Neural cell (in vitro differentiated cells): ENCODE measurements around the gene TAOK2. TPM values are rescaled to one million over a fixed set of nuclear protein-coding genes. Genes with fewer than 3 reads are reported as not detected.
A peak's percentile ranks its signal among the peaks of the same experiment; 100 is the strongest.

Experiments used
- H2AFZ ChIP-seq: fragments of 200-600, 300-800 bp; sonication (generic), shearing (Covaris generic); 2 replicates; pipeline ENCODE4 v1.6.0; 2014; ENCODE audit warnings: low read depth, mild to moderate bottlenecking, antibody characterized with exemption, low read length, moderate library complexity
- H3F3A ChIP-seq: fragments of 200-600 bp; shearing (Covaris generic); 2 replicates; pipeline ENCODE4 v1.6.1; 2016; ENCODE audit warnings: mild to moderate bottlenecking, moderate library complexity, mixed read lengths, antibody characterized with exemption, low read length; ENCODE audit not compliant: insufficient read depth, poor library complexity, severe bottlenecking
- H3K27ac ChIP-seq: fragments of 200-600, 300-800 bp; sonication (generic), shearing (Covaris generic); 2 replicates; pipeline ENCODE4 v1.5.1; 2014; ENCODE audit warnings: mild to moderate bottlenecking, low read length, moderate library complexity
- H3K27me3 ChIP-seq: fragments of 300-800, 200-600 bp; sonication (generic), shearing (Covaris generic); 2 replicates; pipeline ENCODE4 v1.6.0; 2014; ENCODE audit warnings: mild to moderate bottlenecking, low read depth, low read length, moderate library complexity; ENCODE audit not compliant: insufficient read depth
- H3K36me3 ChIP-seq: fragments of 300-800, 200-600 bp; sonication (generic), shearing (Covaris generic); 2 replicates; pipeline ENCODE4 v1.5.1; 2014; ENCODE audit warnings: mild to moderate bottlenecking, antibody characterized with exemption, low read length, moderate library complexity; ENCODE audit not compliant: insufficient read depth
- H3K4me2 ChIP-seq: fragments of 300-800, 200-600 bp; sonication (generic), shearing (Covaris generic); 2 replicates; pipeline ENCODE4 v1.6.0; 2014; ENCODE audit warnings: mild to moderate bottlenecking, low read length
- H3K4me3 ChIP-seq: fragments of 300-800, 200-600 bp; sonication (generic), shearing (Covaris generic); 2 replicates; pipeline ENCODE4 v1.5.1; 2014; ENCODE audit warnings: mild to moderate bottlenecking, low read length, moderate library complexity
- H3K79me2 ChIP-seq: fragments of 200-600 bp; shearing (Covaris generic); replicated peaks from 2 replicates; pipeline ENCODE4 v1.6.0; 2014; ENCODE audit warnings: mild to moderate bottlenecking, low read length, moderate library complexity; ENCODE audit not compliant: insufficient read depth
- H3K9ac ChIP-seq: fragments of 300-800, 200-600 bp; sonication (generic), shearing (Covaris generic); 2 replicates; pipeline ENCODE4 v1.6.1; 2016; ENCODE audit warnings: mild to moderate bottlenecking, low read length, mixed read lengths
- H3K9me2 ChIP-seq: fragments of 200-600 bp; shearing (Covaris generic); 2 replicates; pipeline ENCODE4 v1.6.1; 2016; ENCODE audit warnings: mild to moderate bottlenecking, low read length, mixed read lengths; ENCODE audit not compliant: insufficient read depth
- H3K9me3 ChIP-seq: fragments of 200-600, 300-800 bp; sonication (generic), shearing (Covaris generic); 2 replicates; pipeline ENCODE4 v1.6.1; 2016; ENCODE audit warnings: mild to moderate bottlenecking, mixed run types, low read length, moderate library complexity, mixed read lengths
- H4K20me1 ChIP-seq: fragments of 200-600 bp; shearing (Covaris generic); 2 replicates; pipeline ENCODE4 v1.6.1; 2016; ENCODE audit warnings: mild to moderate bottlenecking, mixed run types; ENCODE audit not compliant: insufficient read depth
- CTCF ChIP-seq: fragments of 450-650 bp; IDR thresholded peaks from 2 replicates; pipeline ENCODE4 v1.5.1; 2014; ENCODE audit warnings: antibody characterized with exemption, mild to moderate bottlenecking, moderate library complexity; ENCODE audit not compliant: poor library complexity, severe bottlenecking
- EP300 ChIP-seq: fragments of 450-650 bp; conservative IDR thresholded peaks from 2 replicates; pipeline ENCODE4 v1.6.1; 2014; ENCODE audit warnings: antibody characterized with exemption, mild to moderate bottlenecking, moderate library complexity; ENCODE audit not compliant: poor library complexity, severe bottlenecking
- EZH2 ChIP-seq: fragments of 200-600, 300-800 bp; shearing (Covaris generic), sonication (generic); IDR thresholded peaks from 2 replicates; pipeline ENCODE4 v1.6.1; 2014; ENCODE audit warnings: antibody characterized with exemption, low read length, borderline replicate concordance, mild to moderate bottlenecking; ENCODE audit not compliant: insufficient read depth, poor library complexity, severe bottlenecking
- MXI1 ChIP-seq: fragments of 450-650 bp; conservative IDR thresholded peaks from 2 replicates; pipeline ENCODE4 v1.6.1; 2014; ENCODE audit warnings: antibody characterized with exemption, mild to moderate bottlenecking; ENCODE audit not compliant: poor library complexity, severe bottlenecking
- POLR2AphosphoS5 ChIP-seq: IDR thresholded peaks from 2 replicates; pipeline ENCODE4 v1.6.1; 2012
- RAD21 ChIP-seq: fragments of 450-650 bp; conservative IDR thresholded peaks from 2 replicates; pipeline ENCODE4 v1.6.1; 2014; ENCODE audit warnings: antibody characterized with exemption, mild to moderate bottlenecking, moderate library complexity
- REST ChIP-seq: IDR thresholded peaks from 2 replicates; pipeline ENCODE4 v1.6.1; 2012; ENCODE audit warnings: borderline replicate concordance
- SMC3 ChIP-seq: fragments of 450-650 bp; conservative IDR thresholded peaks from 2 replicates; pipeline ENCODE4 v1.6.1; 2014; ENCODE audit warnings: antibody characterized with exemption, mild to moderate bottlenecking, moderate library complexity; ENCODE audit not compliant: poor library complexity
- TAF1 ChIP-seq: IDR thresholded peaks from 2 replicates; pipeline ENCODE4 v1.6.1; 2012; ENCODE audit warnings: low read depth
- polyA plus RNA-seq: library from polyadenylated mRNA; depleted of rRNA; stranded (reverse); fragments of >200 nt; gene quantifications from 2 replicates; pipeline ENCODE4 v1.2.3, GENCODE V29; 2014

Gene TAOK2
- polyA plus RNA-seq, 1 donor from 2014 or later: 62.7 TPM

GRCh38 chr16:30026449-30026848, 52.8 kb downstream of the TAOK2 start:
- no peak overlapping the region for H3K4me3 ChIP-seq
- TF ChIP-seq EP300 (no peak), MXI1 (no peak), SMC3 (no peak), TAF1 (no peak)

GRCh38 chr16:30027588-30028437, 54.1 kb downstream of the TAOK2 start:
- H3K27me3 ChIP-seq: no peaks in the 10 kb centered on the region
- H3K4me2 ChIP-seq: no peak overlapping the region
- no peaks in the 10 kb centered on the region for H3K9me2 ChIP-seq
- no peaks in the 10 kb centered on the region for H3K9me3 ChIP-seq
- H4K20me1 ChIP-seq: no peaks in the 10 kb centered on the region
- no peak overlapping the region for H3K27ac ChIP-seq
- H3K4me3 ChIP-seq: peak overlapping the region; percentile 92
- peaks cover 8% of the 10 kb centered on the region for H3K79me2 ChIP-seq
- no peak overlapping the region for H2AFZ ChIP-seq
- TF ChIP-seq TAF1 (no peak), EP300 (no peak), MXI1 (no peak), SMC3 (no peak), REST (no peak), CTCF (no peak), POLR2AphosphoS5 (no peak), RAD21 (no peak), EZH2 (no peak)
- H3K9ac ChIP-seq: no peak overlapping the region
- H3F3A ChIP-seq: no peaks in the 10 kb centered on the region
- H3K36me3 ChIP-seq: no peaks in the 10 kb centered on the region

More at GRCh38 chr16:30026449-30026848, 52.8 kb downstream of the TAOK2 start:
- no peaks in the 10 kb centered on the region for H4K20me1 ChIP-seq
- no peaks in the 10 kb centered on the region for H3F3A ChIP-seq
- no peak overlapping the region for H2AFZ ChIP-seq
- H3K36me3 ChIP-seq: no peaks in the 10 kb centered on the region
- H3K4me2 ChIP-seq: no peak overlapping the region
- no peak overlapping the region for H3K9ac ChIP-seq
- no peaks in the 10 kb centered on the region for H3K9me2 ChIP-seq
- no peaks in the 10 kb centered on the region for H3K9me3 ChIP-seq
- H3K79me2 ChIP-seq: peaks cover 3% of the 10 kb centered on the region
- no peaks in the 10 kb centered on the region for H3K27me3 ChIP-seq
- H3K27ac ChIP-seq: no peak overlapping the region
